Measurements from ENCODE around the gene LY6G6C.

The LY6G6C gene

GRCh38 chr6:31740397-31741223 lies 19.1 kb upstream of the LY6G6C start:
- DNase-seq: no peak

- DNase-seq: peak; percentile 99
Measured at GRCh38 chr6:31739639-31740396, 18.3 kb upstream of the LY6G6C start, which contains the start of gene MSH5. Gene MSH5 (plus strand): TSS chr6:31740005. CDS start chr6:31740467, 462 bp downstream.

GRCh38 chr6:31737991-31738979 lies 16.7 kb upstream of the LY6G6C start:
- no peak for DNase-seq

- DNase-seq: no peak
Measured at GRCh38 chr6:31737315-31737990, 15.9 kb upstream of the LY6G6C start.

GRCh38 chr6:31736768-31737314 lies 15.3 kb upstream of the LY6G6C start:
- DNase-seq: no peak

- DNase-seq: peak; percentile 63
Measured at GRCh38 chr6:31736021-31736767, 14.6 kb upstream of the LY6G6C start, which contains the start of gene CLIC1. Gene CLIC1 (minus strand): TSS chr6:31736530. CDS start chr6:31736300, 230 bp downstream.

GRCh38 chr6:31734821-31735406 lies 13.4 kb upstream of the LY6G6C start:
- DNase-seq: no peak

- no peak for DNase-seq
Measured at GRCh38 chr6:31734247-31734820, 12.8 kb upstream of the LY6G6C start.

GRCh38 chr6:31733734-31734133 lies 12.2 kb upstream of the LY6G6C start:
- DNase-seq: no peak

- DNase-seq: no peak
Measured at GRCh38 chr6:31732029-31732428, 10.5 kb upstream of the LY6G6C start.

- no peak for DNase-seq
Measured at GRCh38 chr6:31730631-31731086, 9.1 kb upstream of the LY6G6C start.

- DNase-seq: no peak
Measured at GRCh38 chr6:31729979-31730630, 8.6 kb upstream of the LY6G6C start.

GRCh38 chr6:31729515-31729978 lies 8.0 kb upstream of the LY6G6C start:
- no peak for DNase-seq

GRCh38 chr6:31728767-31729514 lies 7.4 kb upstream of the LY6G6C start, which contains the start of gene DDAH2:
Gene DDAH2 (minus strand): TSS chr6:31729299. CDS start chr6:31729161, 138 bp downstream.
- DNase-seq: no peak

GRCh38 chr6:31727717-31728671 lies 6.4 kb upstream of the LY6G6C start:
- no peak for DNase-seq

- no peak for DNase-seq
Measured at GRCh38 chr6:31727034-31727716, 5.6 kb upstream of the LY6G6C start.
